Karpas-422 (cell line): ENCODE measurements around the gene UACA. TPM values are rescaled to one million over a fixed set of nuclear protein-coding genes. Genes with fewer than 3 reads are reported as not detected.

ENCODE experiments used
- DNase-seq: peaks from one replicate; pipeline ENCODE4 v3.0.0-alpha.2; 2015
- H2AFZ ChIP-seq: fragments of 200-600 bp; sonication (generic); 2 replicates; pipeline ENCODE4 v1.6.1; 2014; ENCODE audit warnings: antibody characterized with exemption, low read length, mixed read lengths
- H3K27ac ChIP-seq: fragments of 200-600 bp; sonication (generic); 2 replicates; pipeline ENCODE4 v1.5.1; 2014; ENCODE audit warnings: mild to moderate bottlenecking, low read length, moderate library complexity
- H3K27me3 ChIP-seq: fragments of 200-600 bp; sonication (generic); 2 replicates; pipeline ENCODE4 v1.6.1; 2014; ENCODE audit warnings: low read length, mixed read lengths
- H3K36me3 ChIP-seq: fragments of 200-600 bp; sonication (generic); 2 replicates; pipeline ENCODE4 v1.6.1; 2014; ENCODE audit warnings: low read length, mixed read lengths; ENCODE audit not compliant: insufficient read depth
- H3K4me1 ChIP-seq: fragments of 200-600 bp; sonication (generic); 2 replicates; pipeline ENCODE4 v1.6.1; 2014; ENCODE audit warnings: mild to moderate bottlenecking, low read length, mixed read lengths
- H3K4me2 ChIP-seq: fragments of 200-600 bp; sonication (generic); 2 replicates; pipeline ENCODE4 v1.6.1; 2014; ENCODE audit warnings: low read length, low read depth, mild to moderate bottlenecking; ENCODE audit not compliant: poor library complexity, severe bottlenecking
- H3K4me3 ChIP-seq: fragments of 200-600 bp; sonication (generic); 2 replicates; pipeline ENCODE4 v1.5.1; 2014; ENCODE audit warnings: mild to moderate bottlenecking, antibody characterized with exemption, low read length, mixed read lengths
- H3K79me2 ChIP-seq: fragments of 200-600 bp; sonication (generic); 2 replicates; pipeline ENCODE4 v1.6.1; 2014; ENCODE audit warnings: mild to moderate bottlenecking, low read length, mixed read lengths
- H3K9ac ChIP-seq: fragments of 200-600 bp; sonication (generic); 2 replicates; pipeline ENCODE4 v1.6.0; 2014; ENCODE audit warnings: low read length
- H3K9me2 ChIP-seq: fragments of 200-600 bp; sonication (generic), shearing (Covaris generic); replicated peaks from 2 replicates; pipeline ENCODE4 v1.6.0; 2014; ENCODE audit warnings: mild to moderate bottlenecking, low read length, moderate library complexity; ENCODE audit not compliant: insufficient read depth
- H3K9me3 ChIP-seq: fragments of 300-700, 200-600 bp; sonication (generic); 2 replicates; pipeline ENCODE4 v1.6.1; 2014; ENCODE audit warnings: low read length, mixed read lengths
- H4K20me1 ChIP-seq: fragments of 200-600 bp; sonication (generic); 2 replicates; pipeline ENCODE4 v1.6.1; 2014; ENCODE audit warnings: mild to moderate bottlenecking, antibody characterized with exemption, low read length, low read depth; ENCODE audit not compliant: insufficient read depth
- total RNA-seq: library from RNA; depleted of rRNA; stranded (reverse); fragments of >200 nt; shearing (Covaris generic); gene quantifications from 2 replicates; pipeline ENCODE4 v1.2.3, GENCODE V29; 2014; ENCODE audit warnings: low replicate concordance

Gene UACA
- total RNA-seq, 1 experiment from 2014 or later = not detected

DNA sequence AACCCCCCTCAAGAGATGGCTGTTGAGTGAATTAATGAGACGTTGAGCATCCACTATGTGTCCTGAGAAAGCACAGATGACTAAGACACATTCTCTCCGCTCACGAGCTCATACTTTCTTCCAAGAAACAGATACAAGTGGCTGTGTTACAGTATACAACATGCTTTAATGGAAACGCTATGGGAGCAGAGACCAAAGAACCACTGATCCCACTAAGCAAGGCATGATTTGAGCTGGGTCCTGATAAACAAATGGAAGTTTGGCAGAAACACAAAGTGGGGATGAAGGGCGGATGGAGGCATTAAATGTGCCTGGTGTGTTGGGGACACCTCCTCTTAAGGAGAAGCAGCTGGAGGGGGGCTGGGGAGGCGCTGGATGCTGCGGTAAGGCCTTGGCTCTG, 129.4 kb downstream of the UACA start:
- DNase-seq = no peak
- H3K79me2 ChIP-seq = no peaks in the 10 kb centered on the region
- H3K36me3 ChIP-seq = no peaks in the 10 kb centered on the region
- no peak overlapping the region for H3K9ac ChIP-seq
- H3K4me3 ChIP-seq = no peak overlapping the region
- H3K4me2 ChIP-seq = no peak overlapping the region
- H3K9me3 ChIP-seq = no peaks in the 10 kb centered on the region
- H3K27ac ChIP-seq = no peak overlapping the region
- no peaks in the 10 kb centered on the region for H4K20me1 ChIP-seq
- no peaks in the 10 kb centered on the region for H3K9me2 ChIP-seq
- no peak overlapping the region for H2AFZ ChIP-seq
- H3K4me1 ChIP-seq = no peaks in the 10 kb centered on the region
- no peaks in the 10 kb centered on the region for H3K27me3 ChIP-seq

DNA sequence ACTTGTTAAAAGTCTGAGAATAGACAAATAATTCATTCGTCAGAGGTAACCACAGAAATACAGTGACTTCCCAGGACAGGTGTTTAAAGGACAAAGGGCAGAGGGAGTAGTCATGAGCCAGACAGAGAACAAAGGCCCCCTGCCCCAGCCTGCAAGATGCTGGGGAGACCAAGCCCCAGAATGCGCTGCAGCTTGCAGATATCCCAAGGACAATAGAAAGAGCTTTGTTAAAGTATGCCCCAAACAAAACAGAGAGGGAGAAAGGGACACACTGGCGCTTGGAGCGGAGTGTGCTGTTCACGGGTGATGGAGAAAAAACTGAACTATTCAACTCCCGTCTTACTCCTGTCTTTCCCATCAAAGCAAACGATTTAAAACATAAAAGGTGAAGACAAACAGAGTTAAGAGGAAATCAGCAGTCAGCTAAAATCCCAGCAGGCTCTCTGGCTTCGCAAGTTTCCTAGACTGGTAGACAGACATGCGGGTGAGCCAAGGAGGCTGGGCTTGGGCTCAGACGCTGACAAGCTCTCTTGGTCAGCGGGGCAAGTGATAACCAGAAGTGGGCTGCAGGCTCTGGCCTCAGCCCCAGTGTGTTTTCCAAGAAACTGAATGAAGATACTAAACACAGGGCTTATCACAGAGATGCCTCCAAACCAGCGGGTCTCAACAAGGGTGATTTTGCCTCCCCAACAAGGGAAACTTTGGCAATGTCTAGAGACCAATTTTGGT, 130.1 kb downstream of the UACA start:
- Histone ChIP-seq H3K9ac (no peak overlapping the region), H3K4me1 (no peaks in the 10 kb centered on the region), H3K36me3 (no peaks in the 10 kb centered on the region), H3K27me3 (no peaks in the 10 kb centered on the region), H3K9me3 (no peaks in the 10 kb centered on the region), H3K27ac (no peak overlapping the region), H2AFZ (no peak overlapping the region), H3K4me2 (no peak overlapping the region), H4K20me1 (no peaks in the 10 kb centered on the region), H3K79me2 (no peaks in the 10 kb centered on the region), H3K4me3 (no peak overlapping the region), H3K9me2 (no peaks in the 10 kb centered on the region)
- DNase-seq = peak; percentile 24

- Histone ChIP-seq H3K27ac (no peak overlapping the region), H4K20me1 (no peaks in the 10 kb centered on the region), H3K9me3 (no peaks in the 10 kb centered on the region), H3K36me3 (no peaks in the 10 kb centered on the region), H3K9me2 (no peaks in the 10 kb centered on the region), H3K9ac (no peak overlapping the region), H3K27me3 (no peaks in the 10 kb centered on the region), H3K4me2 (no peak overlapping the region), H2AFZ (no peak overlapping the region), H3K4me3 (no peak overlapping the region), H3K4me1 (no peaks in the 10 kb centered on the region), H3K79me2 (no peaks in the 10 kb centered on the region)
- DNase-seq = peak; percentile 16
Measured at GRCh38 chr15:70632491-70633102, 130.8 kb downstream of the UACA start.

- Histone ChIP-seq H3K4me2 (no peak overlapping the region), H3K36me3 (no peaks in the 10 kb centered on the region), H2AFZ (no peak overlapping the region), H3K9me2 (no peaks in the 10 kb centered on the region), H3K27me3 (no peaks in the 10 kb centered on the region), H4K20me1 (no peaks in the 10 kb centered on the region), H3K4me3 (no peak overlapping the region), H3K9me3 (no peaks in the 10 kb centered on the region), H3K79me2 (no peaks in the 10 kb centered on the region), H3K9ac (no peak overlapping the region), H3K27ac (no peak overlapping the region), H3K4me1 (no peaks in the 10 kb centered on the region)
- no peak for DNase-seq
Measured at GRCh38 chr15:70632079-70632478, 131.3 kb downstream of the UACA start.

GRCh38 chr15:70629735-70630273, 133.6 kb downstream of the UACA start:
- no peak overlapping the region for H3K4me2 ChIP-seq
- H3K36me3 ChIP-seq = no peaks in the 10 kb centered on the region
- DNase-seq = no peak
- H3K4me1 ChIP-seq = no peaks in the 10 kb centered on the region; the same call in 1 of the 2 replicates
- no peaks in the 10 kb centered on the region for H3K9me3 ChIP-seq
- no peaks in the 10 kb centered on the region for H4K20me1 ChIP-seq
- H3K27me3 ChIP-seq = no peaks in the 10 kb centered on the region
- H3K79me2 ChIP-seq = no peaks in the 10 kb centered on the region
- H3K27ac ChIP-seq = no peak overlapping the region
- H3K9ac ChIP-seq = no peak overlapping the region
- no peak overlapping the region for H3K4me3 ChIP-seq
- H2AFZ ChIP-seq = no peak overlapping the region
- no peaks in the 10 kb centered on the region for H3K9me2 ChIP-seq

GRCh38 chr15:70628549-70628896, 134.8 kb downstream of the UACA start:
- Histone ChIP-seq H3K27me3 (no peaks in the 10 kb centered on the region), H2AFZ (no peak overlapping the region), H3K4me3 (no peak overlapping the region), H3K9ac (no peak overlapping the region), H3K9me2 (no peaks in the 10 kb centered on the region), H3K9me3 (no peaks in the 10 kb centered on the region), H3K4me1 (no peaks in the 10 kb centered on the region; the same call in 1 of the 2 replicates), H3K4me2 (no peak overlapping the region), H4K20me1 (no peaks in the 10 kb centered on the region), H3K27ac (no peak overlapping the region), H3K79me2 (no peaks in the 10 kb centered on the region), H3K36me3 (no peaks in the 10 kb centered on the region)
- DNase-seq = no peak

- no peaks in the 10 kb centered on the region for H3K36me3 ChIP-seq
- H2AFZ ChIP-seq = no peak overlapping the region
- H4K20me1 ChIP-seq = no peaks in the 10 kb centered on the region
- H3K27me3 ChIP-seq = no peaks in the 10 kb centered on the region
- H3K9ac ChIP-seq = no peak overlapping the region
- no peaks in the 10 kb centered on the region; the same call in 1 of the 2 replicates for H3K4me1 ChIP-seq
- H3K79me2 ChIP-seq = no peaks in the 10 kb centered on the region
- H3K9me3 ChIP-seq = no peaks in the 10 kb centered on the region
- H3K4me2 ChIP-seq = no peak overlapping the region
- DNase-seq = no peak
- H3K27ac ChIP-seq = no peak overlapping the region
- H3K4me3 ChIP-seq = no peak overlapping the region
- H3K9me2 ChIP-seq = no peaks in the 10 kb centered on the region
Measured at GRCh38 chr15:70627734-70628548, 135.4 kb downstream of the UACA start.

DNA sequence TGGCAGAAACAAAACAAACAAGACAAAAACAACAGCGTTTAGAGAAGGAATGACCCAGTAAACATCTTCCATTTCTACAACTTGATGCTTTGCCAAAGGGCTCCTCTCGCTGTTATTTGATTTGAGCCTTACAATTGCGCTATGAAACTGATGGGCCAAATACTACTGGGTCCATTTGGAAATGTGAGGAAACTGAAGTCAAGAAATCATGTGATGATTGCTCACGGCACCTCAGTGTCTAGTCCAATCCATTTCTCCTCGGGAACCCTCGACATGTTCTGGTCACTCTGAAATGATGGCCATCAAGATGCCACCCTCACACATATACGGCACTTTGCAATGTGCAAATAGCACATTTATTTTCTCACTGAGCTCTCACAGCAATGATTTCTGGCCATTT, 136.0 kb downstream of the UACA start:
- no peak for DNase-seq
- no peaks in the 10 kb centered on the region for H4K20me1 ChIP-seq
- no peaks in the 10 kb centered on the region for H3K79me2 ChIP-seq
- H3K9me2 ChIP-seq = no peaks in the 10 kb centered on the region
- H3K4me2 ChIP-seq = no peak overlapping the region
- no peak overlapping the region for H3K4me3 ChIP-seq
- H3K27me3 ChIP-seq = no peaks in the 10 kb centered on the region
- H3K4me1 ChIP-seq = no peaks in the 10 kb centered on the region; the same call in 1 of the 2 replicates
- H3K9me3 ChIP-seq = peaks cover 3% of the 10 kb centered on the region; the same call in 1 of the 2 replicates
- H2AFZ ChIP-seq = no peak overlapping the region
- H3K36me3 ChIP-seq = no peaks in the 10 kb centered on the region
- H3K27ac ChIP-seq = no peak overlapping the region
- no peak overlapping the region for H3K9ac ChIP-seq
